Measurements from ENCODE around the gene CAMTA1.

The CAMTA1 gene

GRCh38 chr1:7253118-7253480, 467.8 kb downstream of the CAMTA1 start:
- DNase-seq (ENCODE audit: low read depth, low spot score): no peak

GRCh38 chr1:7253988-7254587, 468.8 kb downstream of the CAMTA1 start:
- DNase-seq (ENCODE audit: low read depth, low spot score): no peak

DNA sequence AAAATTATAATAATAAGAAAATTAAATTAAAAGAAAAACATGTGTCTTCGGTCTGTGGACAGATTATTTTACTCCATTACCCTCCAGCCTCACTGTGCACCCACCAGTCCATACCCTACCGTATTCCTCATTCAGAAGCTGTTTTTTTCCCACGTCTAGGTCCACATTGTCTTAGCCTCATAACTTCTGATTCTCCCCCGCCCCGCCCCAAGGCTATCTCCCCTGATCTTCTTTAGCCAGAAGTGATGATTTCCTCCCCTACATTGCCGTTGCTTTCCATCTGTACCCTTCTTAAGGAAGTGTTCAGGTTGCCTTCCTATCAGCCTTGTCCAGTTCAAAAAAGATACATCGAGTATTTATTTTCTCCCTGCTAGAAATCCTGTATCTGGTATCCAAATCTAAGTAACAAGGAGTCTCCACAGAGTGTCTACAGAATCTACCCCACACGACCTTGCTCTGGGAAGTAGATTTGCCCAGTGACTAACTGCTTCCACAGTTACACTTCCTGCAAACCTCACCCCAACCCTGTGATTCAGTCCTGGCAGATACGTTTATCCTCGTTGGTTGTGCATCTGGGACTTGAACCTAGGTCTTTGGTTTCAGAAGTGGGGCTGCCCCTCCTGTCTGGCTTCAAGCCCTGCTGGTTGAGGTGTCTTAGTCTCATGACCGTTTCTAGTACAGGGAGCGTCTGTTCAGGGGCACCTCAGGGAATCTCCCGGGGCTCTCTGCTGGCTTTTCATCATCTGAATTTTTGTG, 470.2 kb downstream of the CAMTA1 start:
- DNase-seq (ENCODE audit: low read depth, low spot score): no peak

DNA sequence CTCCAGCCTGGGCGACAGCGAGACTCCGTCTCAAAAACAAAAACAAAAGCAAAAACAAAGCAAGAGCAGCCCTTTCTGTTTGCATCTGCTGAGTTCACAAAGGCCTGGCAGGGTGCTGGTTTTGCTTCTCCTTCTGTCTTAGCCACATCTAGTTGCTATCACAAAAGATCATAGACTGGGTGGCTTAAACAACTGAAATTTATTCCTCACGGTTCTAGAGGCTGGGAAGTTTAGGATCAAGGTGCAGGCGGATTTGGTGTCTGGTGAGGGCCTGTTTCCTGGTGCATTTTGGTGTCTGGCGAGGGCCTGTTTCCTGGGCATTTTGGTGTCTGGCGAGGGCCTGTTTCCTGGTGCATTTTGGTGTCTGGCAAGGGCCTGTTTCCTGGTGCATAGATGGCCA, 471.3 kb downstream of the CAMTA1 start:
- no peak for DNase-seq (ENCODE audit: low read depth, low spot score)

DNA sequence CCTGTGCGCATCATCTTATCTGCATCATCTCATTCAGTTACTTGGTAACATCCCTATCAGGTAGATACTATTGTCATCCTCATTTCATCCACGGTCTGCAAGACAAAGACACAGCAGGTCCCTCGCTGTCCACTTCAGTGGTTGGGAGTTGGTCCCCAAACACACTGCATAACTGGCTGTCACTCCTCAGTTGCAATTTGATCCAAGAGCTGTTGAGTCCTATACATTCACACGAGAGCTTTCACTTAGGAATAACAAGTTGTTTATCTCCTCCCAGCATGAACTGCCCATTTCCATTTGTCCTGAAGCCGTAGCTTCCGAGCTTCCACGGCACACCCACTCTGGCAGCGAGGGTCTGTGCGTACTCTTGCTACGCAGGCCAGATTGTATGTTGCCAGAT, 472.0 kb downstream of the CAMTA1 start:
- DNase-seq (ENCODE audit: low read depth, low spot score): no peak

GRCh38 chr1:7258589-7259135, 473.4 kb downstream of the CAMTA1 start:
- DNase-seq (ENCODE audit: low read depth, low spot score): no peak

DNA sequence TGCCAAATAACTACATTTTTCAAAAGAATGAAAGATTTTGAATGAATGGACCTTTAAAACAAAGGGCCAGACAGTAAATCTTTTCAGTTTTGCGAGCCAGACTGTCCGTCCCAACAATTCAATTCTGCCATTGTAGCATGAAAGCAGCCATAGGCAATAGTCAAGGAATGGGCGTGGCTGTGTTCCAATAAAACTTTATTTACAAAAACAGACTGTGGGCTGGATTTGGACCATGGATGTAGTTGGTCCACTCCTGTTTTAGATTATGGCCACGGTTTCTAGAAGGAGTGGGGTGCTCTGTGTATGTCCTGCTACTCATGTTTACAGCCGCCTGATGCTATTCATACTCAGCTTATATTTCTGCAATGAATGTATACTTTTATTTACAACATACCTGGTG, 474.7 kb downstream of the CAMTA1 start:
- no peak for DNase-seq (ENCODE audit: low read depth, low spot score)

DNA sequence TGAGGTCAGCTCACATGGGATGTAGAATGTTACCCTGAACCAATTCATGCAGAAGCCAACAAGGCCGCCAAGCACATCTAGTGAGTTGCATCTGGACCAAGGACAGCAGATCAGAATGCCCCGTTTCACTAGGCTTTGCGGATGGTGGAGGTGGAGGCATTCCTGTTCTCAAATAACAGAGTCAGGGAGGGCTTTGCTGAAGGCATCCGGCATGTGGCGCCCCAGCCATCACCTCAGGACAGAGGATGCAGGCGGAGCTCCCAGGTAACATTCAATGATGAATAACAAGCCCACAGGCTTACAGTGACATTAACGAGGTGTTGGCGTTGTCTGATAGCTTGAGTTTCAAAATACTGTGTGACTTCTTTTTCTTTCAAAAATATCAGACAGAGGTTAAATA, 476.2 kb downstream of the CAMTA1 start:
- DNase-seq (ENCODE audit: low read depth, low spot score): peak; percentile 46

DNA sequence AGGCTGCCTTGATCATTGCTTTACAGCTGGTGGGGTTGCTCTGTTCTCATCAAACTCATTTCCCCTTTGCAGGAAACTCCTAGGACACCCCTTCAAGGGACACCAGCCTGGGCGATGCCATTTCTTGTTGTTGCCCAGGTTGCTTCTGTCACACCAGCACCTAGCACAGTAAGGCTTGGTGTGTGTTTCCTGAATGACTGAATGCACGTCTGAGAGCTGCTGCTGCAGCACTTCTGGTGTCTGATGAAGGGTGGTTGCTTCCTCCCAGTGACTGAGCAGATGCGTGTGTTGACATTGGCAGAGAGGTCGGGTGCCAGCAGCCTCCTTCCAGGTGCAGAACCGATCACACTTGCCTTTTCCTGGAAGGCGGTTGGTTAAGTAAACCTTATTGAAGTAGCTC, 477.4 kb downstream of the CAMTA1 start:
- DNase-seq (ENCODE audit: low read depth, low spot score): no peak

- no peak for DNase-seq (ENCODE audit: low read depth, low spot score)
Observed at GRCh38 chr1:7263021-7263960, 478.0 kb downstream of the CAMTA1 start.

DNA sequence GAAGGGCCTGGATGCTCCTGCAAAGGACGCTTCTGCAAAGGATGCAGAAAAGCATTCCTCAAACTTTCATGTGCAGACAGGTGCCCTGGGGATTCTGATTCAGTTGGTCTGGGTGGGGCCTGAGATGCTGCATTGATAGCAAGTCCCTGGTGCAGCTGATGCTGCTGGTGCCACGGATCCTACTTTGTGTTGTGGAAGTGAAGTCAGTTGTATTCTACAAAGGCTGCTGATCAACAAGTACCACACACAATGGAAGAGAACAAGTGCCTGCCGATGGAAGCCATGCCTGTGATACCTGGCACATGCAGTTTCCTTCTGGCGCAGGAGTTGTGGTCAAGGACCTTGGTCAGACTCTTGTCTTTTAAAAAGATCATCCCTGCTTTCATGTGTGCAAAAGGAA, 478.8 kb downstream of the CAMTA1 start:
- DNase-seq (ENCODE audit: low read depth, low spot score): no peak

DNA sequence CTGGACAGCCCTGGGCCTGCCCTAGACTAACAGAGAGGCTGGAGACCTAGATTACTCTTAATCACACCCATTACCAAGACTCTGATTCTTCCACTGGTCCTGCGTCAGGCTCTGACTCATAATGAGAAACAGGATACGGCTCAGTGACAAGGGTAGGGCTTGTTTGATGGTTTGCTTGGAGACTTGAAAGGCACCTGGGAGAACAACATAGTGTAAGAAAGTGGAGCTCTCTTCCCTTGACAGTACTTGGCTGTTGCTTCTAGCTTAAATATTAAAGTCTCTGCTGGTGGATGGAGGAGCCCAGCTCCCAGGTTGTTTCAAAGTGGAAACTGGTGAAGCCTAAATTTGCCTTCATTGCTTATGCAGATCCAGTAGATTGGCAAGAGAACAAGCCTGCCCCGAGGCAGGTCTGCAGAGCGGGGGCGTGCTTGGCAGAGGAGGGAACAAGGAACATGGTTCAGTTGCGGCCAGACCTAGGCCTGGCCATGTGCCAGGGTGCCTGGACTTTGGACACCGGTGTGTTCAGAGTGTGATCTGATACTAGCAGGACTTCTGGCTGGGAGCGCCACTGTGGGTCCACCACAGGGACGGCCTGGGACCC, 480.6 kb downstream of the CAMTA1 start:
- DNase-seq (ENCODE audit: low read depth, low spot score): no peak

DNA sequence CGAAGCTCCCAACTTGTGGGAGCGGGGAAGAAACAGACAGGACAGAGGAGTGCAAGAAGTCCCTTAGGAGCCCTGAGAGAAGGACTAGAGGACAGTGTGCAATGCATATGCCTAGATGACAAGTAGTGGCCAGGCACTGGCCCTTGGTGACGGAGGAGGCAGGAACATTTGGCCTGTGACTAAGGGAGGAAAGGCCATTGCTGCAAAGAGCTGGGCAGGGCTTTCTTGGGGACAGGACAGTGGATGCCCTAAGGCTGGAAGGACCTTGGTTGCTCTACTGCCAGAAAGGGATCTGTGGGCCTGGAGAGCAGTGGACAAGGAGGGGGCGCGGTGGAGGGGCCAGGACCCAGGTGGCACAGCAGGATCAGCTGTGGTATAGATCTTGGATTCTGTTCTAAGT, 481.3 kb downstream of the CAMTA1 start:
- DNase-seq (ENCODE audit: low read depth, low spot score): no peak

DNA sequence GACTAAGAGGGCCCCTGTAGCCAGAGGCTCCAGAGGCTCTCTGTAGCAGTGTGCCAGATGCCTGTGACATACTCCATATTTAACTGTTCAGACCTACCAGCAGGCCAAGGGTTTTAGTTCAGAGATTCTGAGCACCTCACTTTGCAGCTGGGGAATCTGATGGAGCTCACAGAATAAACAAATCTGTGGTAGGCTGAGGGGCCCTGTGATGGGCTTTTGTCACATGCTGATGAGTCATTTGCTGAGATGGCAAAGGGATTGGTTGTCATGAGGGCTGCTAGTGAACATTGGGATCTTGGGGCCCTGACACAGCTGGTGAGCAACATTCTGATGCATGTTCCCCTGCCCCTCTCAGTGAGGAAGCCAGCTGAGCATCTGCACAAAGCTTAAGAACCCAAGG, 482.2 kb downstream of the CAMTA1 start:
- no peak for DNase-seq (ENCODE audit: low read depth, low spot score)

DNA sequence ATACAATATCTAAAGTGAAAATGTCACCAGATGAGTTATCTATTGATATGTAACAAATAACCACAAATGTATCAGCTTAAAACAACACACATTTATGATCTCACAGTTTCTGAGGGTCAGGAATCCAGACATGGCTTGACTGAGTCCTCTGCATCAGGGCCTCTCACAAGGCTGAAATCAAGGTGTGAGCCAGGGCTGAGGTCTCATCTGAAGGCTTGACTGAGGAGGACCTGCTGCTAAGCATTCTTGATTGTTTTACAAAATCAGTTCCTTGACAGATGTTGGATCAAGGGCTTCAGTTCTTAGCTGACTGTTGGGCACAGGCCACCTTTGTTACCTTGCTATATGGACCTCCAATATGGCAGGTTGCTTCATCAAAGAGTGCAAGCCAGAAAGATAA, 483.7 kb downstream of the CAMTA1 start:
- DNase-seq (ENCODE audit: low read depth, low spot score): no peak

- no peak for DNase-seq (ENCODE audit: low read depth, low spot score)
Observed at GRCh38 chr1:7269525-7269924, 484.3 kb downstream of the CAMTA1 start.

DNA sequence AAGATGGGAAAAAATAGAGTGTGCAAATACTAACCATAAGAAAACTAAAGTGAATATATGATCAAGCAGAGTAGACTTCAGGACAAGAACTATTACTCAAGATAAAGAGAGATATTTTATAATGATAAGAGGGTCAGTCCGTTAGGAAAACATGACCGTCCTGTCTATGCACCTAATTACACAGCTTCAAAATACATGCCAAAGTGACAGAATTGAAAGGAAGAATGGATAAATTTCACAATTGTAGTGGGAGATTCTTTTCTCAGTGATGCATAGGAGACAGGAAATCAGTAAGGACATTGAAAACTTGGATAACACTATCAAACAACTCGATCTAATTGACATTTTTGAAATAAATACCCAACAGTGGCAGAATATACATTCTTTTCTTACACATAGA, 489.0 kb downstream of the CAMTA1 start:
- DNase-seq (ENCODE audit: low read depth, low spot score): no peak

DNA sequence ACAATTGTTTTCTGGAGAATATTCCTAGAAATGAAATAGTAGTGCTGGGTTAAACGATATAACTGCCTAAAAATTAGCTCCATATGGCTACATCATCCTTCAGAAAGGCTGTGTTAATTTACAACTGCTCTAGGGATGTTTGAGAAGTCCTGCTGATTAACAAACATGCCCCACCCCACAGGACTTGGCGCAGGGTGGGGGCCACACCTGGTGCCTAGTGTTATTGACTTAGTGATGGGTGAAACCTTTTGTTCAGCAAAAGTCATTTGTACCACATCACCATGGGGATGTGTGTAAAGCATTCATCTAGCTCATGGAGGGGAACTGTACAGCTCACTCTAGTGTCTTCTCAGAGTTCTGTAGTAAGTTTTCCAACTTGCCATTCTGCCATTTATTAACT, 492.8 kb downstream of the CAMTA1 start:
- no peak for DNase-seq (ENCODE audit: low read depth, low spot score)

GRCh38 chr1:7278827-7279765, 493.8 kb downstream of the CAMTA1 start:
- no peak for DNase-seq (ENCODE audit: low read depth, low spot score)

DNA sequence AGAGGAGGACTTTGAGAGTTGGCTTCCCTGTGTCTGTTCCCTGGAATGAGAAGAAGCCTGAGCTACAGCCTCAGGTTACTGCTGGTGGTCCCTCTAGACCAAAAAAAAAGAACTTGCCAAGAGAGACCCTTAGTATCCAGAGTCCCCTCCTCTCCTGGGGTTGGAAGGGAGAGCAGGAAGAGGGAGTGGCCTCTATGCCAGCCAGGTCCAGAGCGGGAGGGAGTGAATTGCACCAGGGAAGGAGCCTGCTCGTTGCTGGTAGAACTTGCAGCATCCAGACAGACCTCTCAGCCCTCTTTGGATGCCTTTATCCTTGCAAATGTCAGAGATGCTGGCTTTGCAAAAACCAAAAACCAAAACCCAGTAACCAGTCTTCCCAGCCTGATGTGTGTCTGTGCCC, 494.5 kb downstream of the CAMTA1 start:
- no peak for DNase-seq (ENCODE audit: low read depth, low spot score)
